ENCODE results near the gene RXRA. TPM values are rescaled to one million over a fixed set of nuclear protein-coding genes. Genes with fewer than 3 reads are reported as not detected.

The RXRA gene
- total RNA-seq, 1 donor from 2014 or later = 89.0 TPM

DNA sequence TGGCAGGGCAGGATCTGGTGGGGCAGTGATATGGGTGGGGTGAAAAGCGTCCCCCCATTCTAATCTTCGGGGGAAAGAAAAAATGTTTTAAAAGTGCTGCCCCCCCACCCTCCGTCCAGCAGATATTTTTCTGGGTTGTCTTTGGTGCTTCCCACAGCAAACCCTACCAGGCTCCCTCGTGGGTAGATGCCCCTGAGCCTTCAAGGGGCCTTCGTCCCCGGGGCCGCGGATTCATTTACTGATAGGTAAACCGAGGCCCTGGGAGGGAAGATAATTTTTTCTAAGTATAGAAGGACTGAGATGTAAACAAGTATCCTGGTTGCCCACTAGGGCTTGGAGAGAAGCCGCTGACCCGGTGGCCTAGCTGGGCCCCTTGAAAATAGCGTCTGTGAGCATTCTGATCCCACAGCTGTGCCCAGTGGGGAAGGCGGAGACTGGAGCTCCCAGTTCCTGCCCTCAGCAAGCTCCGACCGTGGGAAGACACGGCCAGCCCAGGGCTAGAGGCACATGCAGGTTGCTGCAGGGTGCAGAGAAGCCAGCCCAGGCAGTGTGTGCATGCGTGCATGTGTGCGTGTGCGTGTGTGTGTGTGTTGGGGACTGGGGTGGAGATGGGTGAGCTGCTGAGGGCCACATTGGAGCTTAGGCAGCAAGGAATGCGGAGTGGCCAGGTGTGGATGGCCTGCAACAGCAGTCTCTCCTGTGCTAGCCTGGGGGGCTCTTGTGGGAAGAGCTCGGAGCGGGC is 6.0 kb upstream of the RXRA start:
- DNase-seq (peak; percentile 34), ATAC-seq (ENCODE audit: poor library complexity) (no peak)
- intact Hi-C loops (cut with DNase I) = no loop called here

DNA sequence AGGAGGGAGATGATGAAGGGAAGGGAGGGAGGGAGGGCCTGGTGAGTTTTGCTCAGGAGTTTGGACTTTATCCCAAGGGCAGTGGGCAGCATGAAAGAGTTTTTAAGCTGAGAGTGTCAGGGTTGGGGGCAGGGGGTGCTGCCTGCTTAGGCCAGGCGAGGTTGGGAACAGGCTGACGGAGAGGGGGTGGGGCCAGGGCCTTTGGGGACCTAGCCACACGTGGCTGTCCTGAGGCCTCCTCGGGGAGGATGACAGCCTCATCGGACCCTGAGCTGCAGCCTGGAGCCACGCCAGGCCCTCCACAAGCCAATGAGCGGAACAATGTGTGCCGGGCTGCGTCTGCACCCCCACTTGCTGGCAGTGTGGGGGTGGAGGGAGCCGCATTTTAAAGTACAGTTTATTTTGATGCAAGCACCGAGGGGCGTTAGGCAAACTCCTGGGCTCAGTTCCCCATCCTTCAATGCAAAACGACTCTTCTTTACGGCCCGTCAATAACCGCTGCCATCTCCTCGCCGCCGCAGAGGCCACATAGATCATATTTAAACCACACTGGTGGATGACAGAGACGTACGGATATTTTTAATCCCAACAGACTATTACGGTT is 5.3 kb upstream of the RXRA start:
- intact Hi-C loops (cut with DNase I) = no loop called here
- DNase-seq (peak; percentile 65), ATAC-seq (ENCODE audit: poor library complexity) (no peak)

DNA sequence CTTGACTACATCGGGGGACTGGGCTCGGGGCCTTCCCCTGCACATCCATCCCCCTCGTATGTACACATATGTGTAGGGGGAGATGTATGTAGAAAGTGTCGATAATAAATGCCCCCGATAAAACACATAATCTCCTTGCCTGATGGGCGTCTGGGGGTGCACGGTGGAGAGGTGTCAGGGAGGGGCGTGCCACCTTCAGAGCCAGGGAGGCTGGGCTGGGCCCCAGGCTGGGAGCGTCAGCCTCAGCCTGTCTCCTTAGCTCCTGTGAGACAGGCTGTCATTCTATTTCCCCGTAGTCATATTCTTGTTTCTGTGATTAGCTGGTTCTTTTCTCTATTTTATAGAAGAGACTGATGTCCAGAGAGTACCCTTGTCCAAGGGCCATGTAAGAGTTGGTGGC is 4.7 kb upstream of the RXRA start:
- DNase-seq = peak; percentile 12
- intact Hi-C loops (cut with DNase I) = no loop called here
- no peak for ATAC-seq (ENCODE audit: poor library complexity)

DNA sequence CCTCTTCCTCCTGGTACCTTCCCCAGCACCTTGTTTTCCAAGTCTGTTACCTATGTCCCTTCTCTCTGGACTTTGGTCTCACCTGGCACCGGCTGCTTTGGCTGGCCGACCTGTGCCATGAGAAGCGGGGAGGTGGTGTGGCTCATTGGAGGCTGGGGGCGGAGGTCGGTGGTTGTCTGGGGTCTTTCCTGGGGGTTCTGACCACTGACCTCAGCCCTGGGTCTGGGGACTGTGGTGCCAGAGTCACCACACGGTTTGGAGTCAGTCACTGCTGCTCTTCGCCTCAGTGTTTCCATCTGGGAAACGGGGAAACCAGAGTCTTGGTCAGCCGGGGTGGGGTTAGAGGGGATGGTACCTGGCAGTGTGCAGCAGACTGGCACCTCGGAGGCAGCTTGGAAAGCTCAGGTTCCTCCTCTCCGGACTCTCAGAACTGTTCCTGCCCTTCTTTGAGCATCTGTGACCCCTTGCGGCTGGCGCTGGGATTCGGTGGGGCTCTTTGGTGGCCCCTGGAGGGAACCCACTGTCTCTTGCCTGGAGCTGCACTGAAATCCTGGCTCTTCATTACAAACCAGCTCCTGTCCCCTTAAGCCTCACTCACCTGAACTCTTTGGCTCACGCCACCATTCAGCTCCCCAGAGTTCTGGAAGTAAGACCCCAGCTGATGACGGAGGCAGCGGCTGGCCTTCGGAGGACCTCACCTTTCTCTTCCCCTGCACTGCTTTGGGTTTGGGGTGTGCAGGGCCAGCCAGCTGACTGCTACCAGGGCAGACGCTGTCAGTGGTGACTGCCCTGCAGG is 4.1 kb upstream of the RXRA start:
- DNase-seq = peak; percentile 29
- intact Hi-C loops (cut with DNase I) = no loop called here

DNA sequence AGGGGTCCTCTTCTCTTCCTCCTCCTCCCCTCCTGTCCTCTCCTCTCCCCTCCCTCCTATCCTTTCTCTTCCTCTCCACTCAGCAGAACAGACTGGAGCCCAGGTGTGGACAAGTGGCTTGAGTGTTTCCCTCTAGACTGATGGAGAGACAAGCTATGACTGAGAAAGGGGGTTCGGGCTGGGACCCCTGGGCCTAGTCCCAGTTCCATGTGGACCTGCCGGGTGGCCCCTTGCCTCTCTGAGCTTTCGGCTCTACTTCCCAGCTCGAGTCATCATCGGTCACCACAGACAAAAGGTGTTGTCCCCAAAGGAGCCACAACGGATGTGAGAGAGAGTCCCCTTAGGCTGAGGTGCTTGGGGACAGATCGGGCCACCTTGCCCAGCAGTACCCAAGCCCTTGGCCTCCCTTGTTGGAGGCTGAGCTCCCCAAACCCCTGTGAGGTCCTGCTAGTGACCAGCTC is 3.4 kb upstream of the RXRA start:
- ATAC-seq (ENCODE audit: poor library complexity) (no peak), DNase-seq (peak; percentile 35)
- intact Hi-C loops (cut with DNase I) = no loop called here

More for the DNA sequence above, 4.1 kb upstream of the RXRA start:
- ATAC-seq (ENCODE audit: poor library complexity) = no peak

DNA sequence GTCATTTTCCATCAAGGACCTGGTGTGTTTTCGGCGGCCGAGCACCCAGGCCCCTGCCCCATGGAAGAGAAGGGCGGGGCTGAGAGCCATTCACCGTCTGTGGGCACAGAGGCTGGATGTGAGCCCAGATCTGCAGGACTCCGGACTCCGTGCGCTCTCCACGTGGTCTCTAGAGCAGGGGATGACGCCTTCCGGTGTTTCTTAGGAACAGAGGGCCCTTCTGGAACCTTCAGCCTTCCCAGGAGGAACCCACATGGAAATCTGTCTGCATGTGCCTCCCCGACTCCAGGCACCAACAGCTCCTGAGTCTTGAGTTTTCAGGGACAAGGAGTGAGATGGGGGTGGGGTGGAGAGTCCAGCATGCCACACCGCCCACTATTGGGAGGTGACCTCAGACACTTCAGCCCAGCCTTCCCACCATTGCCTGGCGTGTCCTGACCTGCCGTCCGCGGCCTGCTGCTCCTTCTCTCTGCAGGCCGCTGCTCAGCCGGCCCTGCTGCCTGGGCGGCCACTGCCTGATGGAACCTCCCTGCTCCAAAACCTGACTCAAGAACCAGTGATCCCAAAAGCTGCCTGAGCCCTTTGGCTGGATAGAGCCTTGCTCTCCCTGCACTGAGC is 2.4 kb upstream of the RXRA start:
- ATAC-seq (ENCODE audit: poor library complexity) = no peak
- peak; percentile 50 for DNase-seq
- intact Hi-C loops (cut with DNase I) = no loop called here

DNA sequence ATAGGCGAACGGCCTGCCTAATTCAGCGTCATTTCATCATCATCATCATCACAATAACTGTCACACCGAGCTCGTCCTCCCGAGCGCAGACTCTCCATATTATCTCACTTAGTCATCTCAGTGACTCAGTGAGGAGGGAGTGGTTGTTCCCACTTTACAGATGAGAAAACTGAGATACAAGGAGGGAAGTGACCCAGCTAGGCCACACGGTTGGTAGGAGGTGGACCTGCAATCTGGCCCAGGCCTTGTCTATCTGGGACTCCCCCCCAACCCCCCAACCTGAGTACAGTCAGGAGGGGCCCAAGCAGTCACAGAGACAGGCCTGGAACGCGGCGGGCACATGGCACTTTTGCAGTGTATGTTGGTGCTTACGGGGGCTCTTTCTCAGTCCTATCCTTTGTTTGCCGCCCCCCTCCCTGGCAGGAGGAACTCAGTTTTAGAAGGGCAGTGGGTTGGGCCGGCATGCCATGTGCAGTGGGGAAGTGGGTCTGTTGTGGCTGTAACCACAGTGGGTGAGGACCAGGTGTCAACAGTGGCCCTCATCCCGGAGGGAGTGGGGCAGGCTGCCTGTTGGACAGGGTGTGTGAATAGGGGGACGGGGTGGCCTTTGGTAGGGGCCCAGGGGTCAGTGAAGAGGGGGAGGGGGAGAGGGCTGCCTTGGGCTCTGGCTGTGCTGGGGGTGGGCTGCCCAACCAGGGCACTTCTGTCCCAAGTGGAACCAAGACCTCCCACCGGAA is 1.7 kb upstream of the RXRA start:
- intact Hi-C loops (cut with DNase I) = loop anchor here (5.0 kb wide), 2 partner anchors 48 to 157 kb away; no protein-coding TSS in a partner anchor
- ATAC-seq (ENCODE audit: poor library complexity) (no peak), DNase-seq (peak; percentile 36)

DNA sequence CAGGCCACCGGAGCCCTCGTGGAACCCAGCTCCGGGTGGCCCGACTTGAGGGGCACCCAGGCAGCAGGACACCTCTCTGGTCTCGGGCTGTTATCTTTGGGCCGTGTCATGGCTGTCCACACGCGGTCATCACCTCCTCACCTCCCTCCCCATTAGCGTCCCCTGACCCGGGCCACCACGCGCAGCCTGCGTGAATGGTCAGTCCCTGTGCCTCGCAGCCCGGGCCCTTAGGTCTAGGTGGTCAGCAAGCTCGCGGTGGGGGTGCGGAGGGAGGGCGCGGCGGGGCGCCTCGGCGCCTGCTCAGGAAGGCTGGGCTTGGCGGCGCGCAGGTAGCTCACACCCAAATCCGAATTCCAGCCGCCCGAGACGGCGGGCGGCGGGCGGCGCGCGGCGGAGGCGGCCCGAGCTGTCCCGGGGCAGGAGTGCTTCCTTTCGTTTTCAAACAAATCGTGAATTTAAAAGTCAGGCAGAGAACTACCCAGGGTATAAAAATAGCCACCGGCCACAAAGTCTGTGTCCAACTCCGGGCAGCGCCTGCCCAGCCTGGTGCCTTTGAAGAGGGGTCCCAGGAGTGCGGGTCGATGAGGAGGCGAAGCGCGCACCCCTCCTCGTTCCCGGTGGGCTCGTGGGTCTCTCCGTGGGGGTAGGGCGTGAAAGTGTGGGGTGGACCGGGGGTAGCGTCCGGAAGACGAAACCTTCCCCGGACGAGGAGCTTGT is 1.0 kb upstream of the RXRA start:
- DNase-seq (peak; percentile 75), ATAC-seq (ENCODE audit: poor library complexity) (peak; percentile 7)
- intact Hi-C loops (cut with DNase I) = loop anchor here (5.0 kb wide), 2 partner anchors 47 to 158 kb away; no protein-coding TSS in a partner anchor

DNA sequence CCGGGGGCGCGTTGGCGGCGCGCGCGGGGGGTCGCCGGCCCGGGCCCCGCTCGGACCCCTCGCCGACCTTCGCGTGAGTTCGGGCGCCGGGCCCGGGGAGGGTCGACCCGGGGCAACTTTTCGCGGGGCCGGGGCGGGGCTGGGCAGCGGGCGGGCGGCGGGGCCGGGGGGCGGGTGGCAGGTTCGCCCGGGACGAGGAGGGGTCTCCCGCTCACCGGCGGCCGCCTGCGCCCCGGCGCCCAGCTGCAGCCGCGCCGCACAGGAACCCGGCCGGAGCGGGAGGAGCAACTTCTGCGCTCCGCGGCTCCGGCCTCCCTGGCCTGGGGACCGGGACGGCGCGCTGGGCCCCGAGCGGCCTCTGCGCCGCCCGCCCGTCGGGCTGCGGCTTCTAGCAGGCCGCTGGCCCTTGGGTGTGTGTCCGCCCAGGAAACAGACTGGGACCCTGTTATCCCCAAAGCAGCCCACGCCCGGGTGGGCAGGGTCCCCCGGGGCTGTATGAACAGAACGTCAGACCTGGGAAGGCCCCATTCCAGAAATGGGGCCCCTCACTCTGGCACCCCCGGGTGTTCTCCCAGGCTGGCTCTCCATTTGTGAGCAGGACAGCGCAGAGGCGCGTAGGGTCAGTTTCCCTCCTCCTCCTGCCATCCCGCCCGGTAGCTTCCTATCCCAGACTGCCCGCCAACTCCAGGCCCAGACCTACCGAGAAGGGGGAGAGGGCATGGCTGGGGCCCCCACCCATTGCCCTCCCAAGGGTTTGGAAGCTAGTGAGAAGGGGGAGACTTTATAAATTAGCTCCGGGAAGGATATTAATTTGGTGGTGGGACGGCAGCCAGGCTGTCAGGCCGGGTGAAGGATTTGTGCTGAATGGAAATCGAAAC is 708 bp downstream of the RXRA start:
- intact Hi-C loops (cut with DNase I) = loop anchor here (5.0 kb wide), 2 partner anchors 45 to 160 kb away; no protein-coding TSS in a partner anchor
- peak; percentile 57 for DNase-seq
- ATAC-seq (ENCODE audit: poor library complexity) = no peak

DNA sequence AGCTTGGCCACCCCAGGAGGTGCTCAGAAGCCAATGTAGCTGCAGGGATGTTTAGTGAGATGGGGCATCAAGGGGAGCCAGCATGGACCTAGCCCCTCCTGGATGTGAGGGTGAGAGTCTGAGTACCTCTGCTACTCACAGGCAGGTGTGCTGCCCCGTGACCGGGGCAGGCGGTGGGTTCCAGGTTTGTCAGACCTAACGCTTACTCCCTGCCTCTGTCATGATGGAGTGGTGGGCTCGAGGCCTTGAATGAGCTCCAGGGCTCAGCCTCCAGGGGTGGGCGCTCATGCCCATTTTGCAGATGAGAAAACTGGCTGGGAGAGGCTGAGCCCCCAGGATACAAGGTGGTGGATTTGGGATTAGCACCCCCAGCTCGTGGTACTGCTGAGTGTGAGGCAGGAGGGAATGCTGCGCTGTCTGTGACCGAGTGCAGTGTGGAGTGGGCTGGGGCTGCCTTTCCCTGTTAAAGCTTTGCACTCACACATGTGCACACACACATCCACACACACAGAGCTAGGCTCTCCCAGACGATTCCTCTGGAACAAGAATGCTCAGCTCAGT is 1.5 kb downstream of the RXRA start:
- DNase-seq = peak; percentile 36
- intact Hi-C loops (cut with DNase I) = loop anchor here (5.0 kb wide), 2 partner anchors 45 to 160 kb away; no protein-coding TSS in a partner anchor
- ATAC-seq (ENCODE audit: poor library complexity) = no peak

DNA sequence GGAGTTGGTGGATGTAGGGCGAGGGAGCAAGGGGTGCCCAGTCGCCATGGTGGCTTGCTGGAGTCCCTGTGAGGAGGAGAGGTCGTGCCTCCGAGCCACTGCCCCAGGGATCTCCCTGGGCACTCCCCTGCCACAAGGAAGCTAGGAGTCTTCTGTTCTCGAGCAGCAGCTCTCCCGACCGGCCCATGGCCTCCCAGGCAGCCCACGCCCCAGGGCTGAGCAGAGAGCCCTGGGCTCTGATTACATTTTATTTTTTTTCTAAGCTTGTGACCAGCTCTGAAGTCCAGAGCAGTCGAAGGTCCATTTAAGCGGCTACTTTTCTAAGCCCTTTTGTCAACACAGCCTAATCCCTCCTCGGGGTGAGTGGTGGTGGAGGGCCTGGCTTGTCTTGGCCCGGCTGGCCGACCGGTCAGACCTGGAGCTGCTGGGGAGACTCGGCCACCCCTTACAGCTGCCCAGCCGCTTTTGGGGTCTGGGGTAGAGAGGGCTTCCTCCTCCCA is 2.1 kb downstream of the RXRA start:
- peak; percentile 36 for DNase-seq
- ATAC-seq (ENCODE audit: poor library complexity) = no peak
- intact Hi-C loops (cut with DNase I) = loop anchor here (5.0 kb wide), 2 partner anchors 44 to 161 kb away; no protein-coding TSS in a partner anchor

DNA sequence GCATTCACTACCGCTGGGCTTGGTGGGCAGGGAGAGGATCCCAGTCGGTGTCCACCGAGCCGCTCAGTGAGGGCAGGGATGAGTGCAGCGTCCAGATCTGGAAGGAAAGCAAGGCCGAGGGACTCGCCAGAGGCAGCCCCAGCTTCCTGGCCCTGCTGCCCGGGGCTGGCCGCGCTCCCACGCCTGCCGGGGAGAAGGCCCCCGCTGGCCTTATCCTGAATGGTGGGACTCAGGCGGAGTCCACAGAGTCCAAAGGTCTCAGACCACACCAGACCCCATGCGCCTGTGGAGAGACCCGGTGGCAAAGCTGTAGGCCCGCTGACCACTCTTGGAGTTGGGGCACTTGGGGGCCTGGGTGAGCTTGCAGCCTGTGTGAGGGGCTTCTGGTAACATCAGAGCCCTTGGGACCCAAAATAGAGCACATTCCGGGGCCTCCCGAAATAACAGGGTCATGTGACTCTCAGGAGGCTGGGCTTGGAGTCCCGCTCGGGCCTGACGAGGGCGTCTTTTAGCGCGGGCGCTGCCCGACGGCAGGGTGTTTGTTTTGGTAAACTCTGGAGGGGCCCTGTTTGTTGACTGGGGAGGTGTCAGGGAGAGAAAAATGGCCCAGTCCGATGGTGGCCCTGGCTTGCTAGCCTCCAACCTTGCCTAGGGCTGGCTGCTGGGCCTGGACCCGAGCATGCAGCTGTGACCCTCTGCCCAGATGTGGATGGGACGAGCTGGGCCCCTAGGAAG is 2.8 kb downstream of the RXRA start:
- peak; percentile 46 for ATAC-seq (ENCODE audit: poor library complexity)
- intact Hi-C loops (cut with DNase I) = loop anchor here (5.0 kb wide), 2 partner anchors 43 to 162 kb away; no protein-coding TSS in a partner anchor
- peak; percentile 76 for DNase-seq

DNA sequence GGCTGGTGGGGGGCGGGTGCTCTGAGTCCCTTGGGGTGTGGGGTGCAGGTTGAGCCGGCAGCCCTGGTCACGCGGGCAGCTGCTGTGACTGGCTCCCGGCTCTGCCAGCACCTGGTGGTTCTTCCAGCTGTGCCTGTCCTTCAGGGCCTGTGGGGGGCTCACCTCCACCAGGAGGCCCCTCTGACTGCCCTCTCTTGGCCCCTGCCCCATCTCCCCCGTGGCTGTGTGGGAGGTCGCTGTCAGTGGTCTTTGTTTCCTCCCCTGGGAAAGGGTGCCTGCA is 3.3 kb downstream of the RXRA start:
- ATAC-seq (ENCODE audit: poor library complexity) (no peak), DNase-seq (peak; percentile 52)

DNA sequence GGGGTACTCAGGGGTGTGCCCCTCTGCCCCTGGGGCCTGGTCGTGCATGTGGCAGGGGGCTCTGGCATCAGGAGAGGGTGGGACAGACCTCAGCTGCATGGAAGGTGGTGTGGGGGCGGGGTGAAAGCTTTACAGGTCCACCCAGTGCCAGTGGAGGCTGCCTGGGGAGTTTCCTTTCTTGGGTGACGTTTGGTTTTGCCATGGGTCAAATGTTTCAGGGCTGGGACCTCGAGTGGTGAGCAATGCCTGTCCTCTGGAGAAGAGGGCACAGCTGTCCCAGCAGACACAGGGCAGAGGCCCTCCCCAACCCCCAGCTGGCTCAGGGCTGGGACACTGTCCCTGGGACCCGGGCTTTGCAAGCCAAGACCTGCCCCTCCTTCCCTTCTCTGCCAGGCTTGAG is 3.6 kb downstream of the RXRA start:
- DNase-seq (peak; percentile 53), ATAC-seq (ENCODE audit: poor library complexity) (peak; percentile 9)
- intact Hi-C loops (cut with DNase I) = loop anchor here (5.0 kb wide), 3 partner anchors 42 to 163 kb away; no protein-coding TSS in a partner anchor

More for the DNA sequence above, 3.3 kb downstream of the RXRA start:
- intact Hi-C loops (cut with DNase I) = loop anchor here (5.0 kb wide), 2 partner anchors 43 to 162 kb away; no protein-coding TSS in a partner anchor

DNA sequence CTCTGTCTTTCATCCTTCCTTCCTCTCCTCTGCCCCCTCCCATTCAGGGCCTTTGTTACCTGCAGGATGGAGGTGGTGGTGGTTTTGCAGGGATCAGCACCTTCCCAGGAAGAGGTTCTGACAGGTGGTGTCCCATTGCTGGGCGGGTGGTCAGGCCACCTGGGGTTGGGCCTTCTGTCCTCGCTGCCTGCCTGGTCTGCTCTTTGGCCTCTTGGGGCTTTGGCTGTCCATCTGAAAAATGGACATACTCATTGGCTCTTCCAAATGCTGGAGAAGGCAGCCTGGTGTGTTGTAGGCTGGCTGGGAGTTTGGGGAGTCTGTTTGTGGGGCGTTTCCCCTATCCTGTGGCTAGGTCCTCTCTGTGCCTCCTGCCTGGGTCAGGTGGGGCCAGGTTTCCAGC is 4.3 kb downstream of the RXRA start:
- DNase-seq (peak; percentile 29), ATAC-seq (ENCODE audit: poor library complexity) (no peak)
- intact Hi-C loops (cut with DNase I) = loop anchor here (5.0 kb wide), 1 partner anchor 107 kb away; no protein-coding TSS in a partner anchor
